ENCODE measurements around the gene ONECUT2.

ONECUT2 gene

GRCh38 chr18:57431467-57432080, 3.6 kb upstream of the ONECUT2 start:
- no peak for DNase-seq

GRCh38 chr18:57432140-57432539, 3.0 kb upstream of the ONECUT2 start:
- DNase-seq, result no peak

- peak; percentile 27 for DNase-seq
Measured at GRCh38 chr18:57432751-57433400, 2.3 kb upstream of the ONECUT2 start.

GRCh38 chr18:57433482-57433881, 1.7 kb upstream of the ONECUT2 start:
- no peak for DNase-seq

GRCh38 chr18:57433934-57434535, 1.1 kb upstream of the ONECUT2 start:
- peak; percentile 31 for DNase-seq

- no peak for DNase-seq
Measured at GRCh38 chr18:57435846-57436190, 644 bp downstream of the ONECUT2 start.

- DNase-seq, result no peak
Measured at GRCh38 chr18:57436191-57436964, 1.2 kb downstream of the ONECUT2 start.

GRCh38 chr18:57436965-57437333, 1.8 kb downstream of the ONECUT2 start:
- DNase-seq, result peak; percentile 36

GRCh38 chr18:57437402-57437765, 2.2 kb downstream of the ONECUT2 start:
- peak; percentile 38 for DNase-seq

GRCh38 chr18:57437766-57438671, 2.8 kb downstream of the ONECUT2 start:
- peak; percentile 92 for DNase-seq

GRCh38 chr18:57438743-57439608, 3.8 kb downstream of the ONECUT2 start:
- DNase-seq, result peak; percentile 34

GRCh38 chr18:57439609-57439968, 4.4 kb downstream of the ONECUT2 start:
- DNase-seq, result no peak

- no peak for DNase-seq
Measured at GRCh38 chr18:57439985-57440330, 4.8 kb downstream of the ONECUT2 start.

GRCh38 chr18:57440331-57441070, 5.3 kb downstream of the ONECUT2 start:
- DNase-seq, result no peak

GRCh38 chr18:57441071-57441794, 6.1 kb downstream of the ONECUT2 start:
- DNase-seq, result no peak

GRCh38 chr18:57443247-57443646, 8.1 kb downstream of the ONECUT2 start:
- no peak for DNase-seq

- DNase-seq, result no peak
Measured at GRCh38 chr18:57443702-57444101, 8.5 kb downstream of the ONECUT2 start.

GRCh38 chr18:57444301-57444759, 9.2 kb downstream of the ONECUT2 start:
- DNase-seq, result no peak

GRCh38 chr18:57445488-57446319, 10.5 kb downstream of the ONECUT2 start:
- DNase-seq, result no peak
